Endothelial cell (in vitro differentiated cells): Measurements from ENCODE around the gene SCFD2. TPM values are rescaled to one million over a fixed set of nuclear protein-coding genes. Genes with fewer than 3 reads are reported as not detected.

ENCODE experiments used
- DNase-seq: peaks from one replicate; pipeline ENCODE4 v3.0.0; 2021; ENCODE audit warnings: low spot score
- H3K27ac Mint-ChIP-seq: one replicate; pipeline ENCODE4 v1.8.0; 2021; ENCODE audit warnings: mixed read lengths, inconsistent platforms; ENCODE audit not compliant: unreplicated experiment
- H3K27me3 Mint-ChIP-seq: one replicate; pipeline ENCODE4 v1.8.0; 2021; ENCODE audit warnings: mild to moderate bottlenecking, moderate library complexity, mixed read lengths, inconsistent platforms; ENCODE audit not compliant: unreplicated experiment
- H3K36me3 Mint-ChIP-seq: one replicate; pipeline ENCODE4 v1.8.0; 2021; ENCODE audit warnings: mild to moderate bottlenecking, low read depth, mixed read lengths, inconsistent platforms; ENCODE audit not compliant: unreplicated experiment
- H3K4me1 Mint-ChIP-seq: one replicate; pipeline ENCODE4 v1.8.0; 2021; ENCODE audit warnings: mild to moderate bottlenecking, mixed read lengths, inconsistent platforms; ENCODE audit not compliant: unreplicated experiment
- H3K4me3 Mint-ChIP-seq: one replicate; pipeline ENCODE4 v1.8.0; 2021; ENCODE audit warnings: mild to moderate bottlenecking, mixed read lengths, inconsistent platforms; ENCODE audit not compliant: unreplicated experiment
- H3K9me3 Mint-ChIP-seq: one replicate; pipeline ENCODE4 v1.8.0; 2021; ENCODE audit warnings: mixed read lengths, inconsistent platforms; ENCODE audit not compliant: unreplicated experiment
- total RNA-seq: library from RNA; stranded (reverse); fragmentation: NEBNext Ultra II Directional; extraction: Animal tissue kit (Norgen Biotek cat#: 25700); gene quantifications from one replicate; pipeline ENCODE4 v1.2.1, GENCODE V29; 2021; ENCODE audit not compliant: unreplicated experiment
- TF ChIP-seq, protein P1 (sequence below): fragments of 200-600 bp; sonication (generic); IDR thresholded peaks from one replicate; pipeline ENCODE4 v1.5.0; 2021; ENCODE audit warnings: antibody characterized with exemption; ENCODE audit not compliant: unreplicated experiment

The SCFD2 gene
- total RNA-seq, 1 donor from 2014 or later: 13.6 TPM

DNA sequence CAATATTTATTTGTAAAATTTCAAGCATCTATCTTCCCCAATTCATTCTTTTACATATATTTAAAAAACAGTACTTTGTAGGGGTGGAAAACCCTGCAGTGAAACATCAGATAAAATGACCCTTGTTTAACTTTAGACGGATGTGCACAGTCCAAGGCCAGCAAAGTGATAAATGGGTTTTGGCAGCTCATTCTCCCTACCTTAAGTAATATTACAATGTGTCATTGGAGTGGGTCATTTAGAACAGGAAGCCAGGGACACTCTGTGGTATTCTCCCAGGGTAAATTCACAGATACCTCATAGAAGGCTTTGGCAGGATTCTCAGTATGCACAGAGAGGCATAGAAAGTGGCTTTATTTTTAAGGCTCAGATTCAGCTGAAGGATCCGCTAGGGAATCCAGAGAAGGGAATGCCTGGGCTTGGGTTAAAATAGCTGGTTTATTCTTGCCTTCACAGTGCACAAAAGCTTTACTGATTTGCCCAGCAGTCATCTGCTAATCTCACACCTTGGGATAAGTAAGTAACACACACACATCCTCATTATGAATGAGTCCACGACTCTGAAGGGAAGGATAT, 297.0 kb downstream of the SCFD2 start:
- Mint-ChIP-seq H3K4me1 (no peaks in the 10 kb centered on the region), H3K27ac (no peak overlapping the region), H3K27me3 (no peaks in the 10 kb centered on the region), H3K9me3 (no peaks in the 10 kb centered on the region), H3K36me3 (no peaks in the 10 kb centered on the region), H3K4me3 (no peak overlapping the region)
- DNase-seq: no peak
- TF ChIP-seq, protein P1, sequence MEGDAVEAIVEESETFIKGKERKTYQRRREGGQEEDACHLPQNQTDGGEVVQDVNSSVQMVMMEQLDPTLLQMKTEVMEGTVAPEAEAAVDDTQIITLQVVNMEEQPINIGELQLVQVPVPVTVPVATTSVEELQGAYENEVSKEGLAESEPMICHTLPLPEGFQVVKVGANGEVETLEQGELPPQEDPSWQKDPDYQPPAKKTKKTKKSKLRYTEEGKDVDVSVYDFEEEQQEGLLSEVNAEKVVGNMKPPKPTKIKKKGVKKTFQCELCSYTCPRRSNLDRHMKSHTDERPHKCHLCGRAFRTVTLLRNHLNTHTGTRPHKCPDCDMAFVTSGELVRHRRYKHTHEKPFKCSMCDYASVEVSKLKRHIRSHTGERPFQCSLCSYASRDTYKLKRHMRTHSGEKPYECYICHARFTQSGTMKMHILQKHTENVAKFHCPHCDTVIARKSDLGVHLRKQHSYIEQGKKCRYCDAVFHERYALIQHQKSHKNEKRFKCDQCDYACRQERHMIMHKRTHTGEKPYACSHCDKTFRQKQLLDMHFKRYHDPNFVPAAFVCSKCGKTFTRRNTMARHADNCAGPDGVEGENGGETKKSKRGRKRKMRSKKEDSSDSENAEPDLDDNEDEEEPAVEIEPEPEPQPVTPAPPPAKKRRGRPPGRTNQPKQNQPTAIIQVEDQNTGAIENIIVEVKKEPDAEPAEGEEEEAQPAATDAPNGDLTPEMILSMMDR: no peak

DNA sequence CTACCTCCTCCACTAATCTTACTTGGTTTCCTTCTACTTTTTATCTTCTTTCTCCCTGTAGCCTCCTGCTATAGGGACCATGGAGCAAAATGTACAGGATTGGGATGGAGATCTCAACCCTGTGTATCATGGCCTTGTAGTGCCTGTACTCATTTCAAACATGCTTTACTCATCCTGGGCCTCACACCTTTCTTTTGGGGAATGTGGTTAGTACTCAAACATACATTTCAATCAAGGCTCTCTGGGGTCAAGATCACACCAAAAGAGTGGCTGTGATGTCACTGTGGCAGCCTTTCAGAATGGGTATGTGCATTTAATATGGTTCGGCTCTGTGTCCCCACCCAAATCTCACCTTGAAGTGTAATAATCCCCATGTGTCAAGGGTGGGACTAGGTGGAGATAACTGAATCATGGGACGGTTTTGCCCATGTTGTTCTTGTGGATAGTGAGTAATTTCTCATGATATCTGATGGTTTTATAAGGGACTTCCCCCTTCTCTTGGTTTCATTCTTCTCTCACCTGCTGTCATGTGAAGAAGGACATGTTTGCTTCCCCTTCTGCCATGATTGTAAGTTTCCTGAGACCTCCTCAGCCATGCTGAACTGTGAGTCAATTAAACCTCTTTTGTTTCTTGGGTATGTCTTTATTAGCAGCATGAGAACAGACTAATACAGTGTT, 298.6 kb downstream of the SCFD2 start:
- no peaks in the 10 kb centered on the region for H3K27me3 Mint-ChIP-seq
- H3K4me3 Mint-ChIP-seq: no peak overlapping the region
- no peak for DNase-seq
- H3K4me1 Mint-ChIP-seq: no peaks in the 10 kb centered on the region
- TF ChIP-seq, protein P1: no peak
- H3K9me3 Mint-ChIP-seq: no peaks in the 10 kb centered on the region
- H3K36me3 Mint-ChIP-seq: no peaks in the 10 kb centered on the region
- H3K27ac Mint-ChIP-seq: no peak overlapping the region

DNA sequence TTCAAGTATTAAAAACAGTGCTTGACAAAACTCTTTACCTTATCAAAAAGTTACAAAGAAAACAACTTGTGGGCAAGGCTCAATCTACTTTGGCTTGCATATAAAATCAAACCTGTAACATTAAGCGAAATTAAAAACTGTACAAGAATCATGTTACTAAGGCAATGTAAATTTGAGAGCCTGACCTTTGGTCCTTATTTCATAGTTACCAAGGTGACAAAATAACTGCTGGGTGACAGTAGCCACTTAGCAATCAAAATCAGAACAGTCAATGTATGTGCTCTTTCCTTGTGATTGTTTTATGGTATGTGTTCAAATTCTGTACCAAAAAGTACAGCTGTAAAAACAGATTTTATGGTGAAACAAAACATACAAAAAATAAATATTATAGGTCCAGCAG, 299.7 kb downstream of the SCFD2 start:
- Mint-ChIP-seq H3K4me1 (no peaks in the 10 kb centered on the region), H3K9me3 (no peaks in the 10 kb centered on the region), H3K27ac (no peak overlapping the region), H3K4me3 (no peak overlapping the region), H3K36me3 (no peaks in the 10 kb centered on the region), H3K27me3 (no peaks in the 10 kb centered on the region)
- TF ChIP-seq, protein P1: no peak
- DNase-seq: no peak

DNA sequence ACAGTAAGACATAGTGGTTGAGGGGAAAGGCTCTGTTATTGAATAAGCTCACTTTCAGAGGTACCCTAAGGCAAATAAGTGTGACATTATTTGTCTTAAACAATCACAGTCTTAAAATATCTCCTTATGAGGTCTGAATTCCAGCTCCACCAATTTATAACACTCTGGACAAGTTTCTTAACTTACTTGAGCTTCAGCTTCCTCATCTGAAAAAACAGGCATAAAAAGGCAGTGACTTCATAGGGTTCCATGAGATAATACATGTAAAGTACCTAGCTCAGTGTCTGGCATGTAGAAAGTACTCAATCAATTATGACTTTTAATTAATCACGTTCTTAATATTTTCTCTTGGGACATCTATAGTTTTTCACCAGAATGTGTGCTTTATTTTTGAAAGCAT, 301.3 kb downstream of the SCFD2 start:
- Mint-ChIP-seq H3K27ac (no peak overlapping the region), H3K27me3 (no peaks in the 10 kb centered on the region), H3K9me3 (no peaks in the 10 kb centered on the region), H3K36me3 (no peaks in the 10 kb centered on the region), H3K4me3 (no peak overlapping the region), H3K4me1 (no peaks in the 10 kb centered on the region)
- TF ChIP-seq, protein P1: no peak
- DNase-seq: no peak

DNA sequence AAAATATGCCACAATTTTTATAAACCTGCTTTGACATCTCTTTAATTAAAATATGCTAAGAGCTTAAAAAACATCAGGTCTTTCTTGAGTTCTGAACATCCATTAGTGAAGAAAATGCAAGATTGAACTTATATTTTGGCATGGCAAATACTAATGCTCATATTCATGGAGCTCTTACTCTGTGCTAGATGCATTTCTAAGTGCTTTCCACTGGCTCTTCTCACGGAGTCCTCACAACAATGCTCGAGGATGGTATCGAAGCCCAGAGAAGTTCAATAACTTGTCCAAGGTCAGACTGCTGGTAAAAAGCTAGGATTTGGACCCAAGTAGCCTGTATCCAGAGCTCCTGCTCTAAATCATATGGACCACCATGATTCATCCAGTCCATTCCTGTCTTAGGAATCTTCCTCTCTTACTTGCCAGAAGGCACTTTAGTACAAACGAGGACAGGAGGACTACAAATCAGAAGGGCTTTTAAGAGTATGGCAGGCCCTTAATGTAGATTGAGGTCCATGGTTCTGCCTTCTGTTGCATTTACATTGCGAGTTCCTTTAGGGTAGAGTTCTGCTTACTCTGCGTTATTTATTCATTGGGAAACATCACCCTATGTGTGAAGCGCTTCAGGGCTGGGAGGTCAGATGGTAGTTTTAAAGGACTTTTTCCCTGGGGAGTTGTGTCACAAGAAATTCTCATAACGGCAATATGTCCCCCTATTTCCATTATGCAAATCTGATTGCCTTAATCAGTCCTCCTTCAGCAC, 304.6 kb downstream of the SCFD2 start:
- DNase-seq: no peak
- Mint-ChIP-seq H3K27ac (no peak overlapping the region), H3K4me3 (no peak overlapping the region), H3K36me3 (no peaks in the 10 kb centered on the region), H3K4me1 (no peaks in the 10 kb centered on the region), H3K9me3 (no peaks in the 10 kb centered on the region), H3K27me3 (no peaks in the 10 kb centered on the region)
- TF ChIP-seq, protein P1: no peak
